Astrocyte of the cerebellum (primary cell): ENCODE data around the gene C9.
"Not testable (repeated sequence)": the region's sequence is repeated elsewhere in the genome, so short reads cannot be mapped to it uniquely, and the experiment has no call there.

ENCODE experiments used
- DNase-seq: peaks from one replicate; pipeline ENCODE4 v3.0.0-alpha.2; 2011; ENCODE audit warnings: low read depth
- H3K4me3 ChIP-seq: 2 replicates; pipeline ENCODE4 v1.5.1; 2011; ENCODE audit warnings: mild to moderate bottlenecking, low read depth, low read length, moderate library complexity
- CTCF ChIP-seq: IDR thresholded peaks from 2 replicates; pipeline ENCODE4 v1.5.1; 2012; ENCODE audit warnings: low read length, low read depth, moderate library complexity, mild to moderate bottlenecking; ENCODE audit errors: missing control alignments
- in situ Hi-C: cut with HindIII; loops from 2 replicates; pipeline ENCODE4 v1.10.0; 2017; ENCODE audit warnings: low sequenced_read_pairs

C9 gene

GRCh38 chr5:39273314-39273954, 90.9 kb downstream of the C9 start:
- DNase-seq = no peak
- H3K4me3 ChIP-seq = no peak overlapping the region
- in situ Hi-C loops = no loop called here
- no peak for TF ChIP-seq CTCF

GRCh38 chr5:39272869-39273231, 91.4 kb downstream of the C9 start:
- in situ Hi-C loops, H3K4me3 ChIP-seq, DNase-seq: not testable (repeated sequence)

GRCh38 chr5:39270225-39270848, 94.0 kb downstream of the C9 start:
- no peak overlapping the region for H3K4me3 ChIP-seq
- DNase-seq = no peak
- in situ Hi-C loops = no loop called here

GRCh38 chr5:39267186-39267585, 97.1 kb downstream of the C9 start:
- no peak for DNase-seq
- no peak overlapping the region for H3K4me3 ChIP-seq
- in situ Hi-C loops = no loop called here
- no peak for TF ChIP-seq CTCF

More at GRCh38 chr5:39270225-39270848, 94.0 kb downstream of the C9 start:
- TF ChIP-seq CTCF = no peak

GRCh38 chr5:39266442-39266841, 97.9 kb downstream of the C9 start:
- no peak for DNase-seq
- no peak for TF ChIP-seq CTCF
- H3K4me3 ChIP-seq = no peak overlapping the region
- in situ Hi-C loops = no loop called here

GRCh38 chr5:39264528-39264927, 99.8 kb downstream of the C9 start:
- H3K4me3 ChIP-seq = no peak overlapping the region
- TF ChIP-seq CTCF = no peak
- in situ Hi-C loops = no loop called here
- DNase-seq = no peak

GRCh38 chr5:39262981-39263380, 101.3 kb downstream of the C9 start:
- DNase-seq = no peak
- in situ Hi-C loops = no loop called here
- TF ChIP-seq CTCF = no peak
- no peak overlapping the region for H3K4me3 ChIP-seq
